ENCODE measurements around the gene MPG.

The MPG gene

GRCh38 chr16:97822-98221 lies 19.8 kb downstream of the MPG start:
- H3K27me3 Mint-ChIP-seq (ENCODE audit: low read depth, poor library complexity): peaks cover 3% of the 10 kb centered on the region
- peaks cover 6% of the 10 kb centered on the region for H3K36me3 Mint-ChIP-seq (ENCODE audit: low read depth)
- no peak overlapping the region for H3K4me3 Mint-ChIP-seq
- TF ChIP-seq, protein P1, sequence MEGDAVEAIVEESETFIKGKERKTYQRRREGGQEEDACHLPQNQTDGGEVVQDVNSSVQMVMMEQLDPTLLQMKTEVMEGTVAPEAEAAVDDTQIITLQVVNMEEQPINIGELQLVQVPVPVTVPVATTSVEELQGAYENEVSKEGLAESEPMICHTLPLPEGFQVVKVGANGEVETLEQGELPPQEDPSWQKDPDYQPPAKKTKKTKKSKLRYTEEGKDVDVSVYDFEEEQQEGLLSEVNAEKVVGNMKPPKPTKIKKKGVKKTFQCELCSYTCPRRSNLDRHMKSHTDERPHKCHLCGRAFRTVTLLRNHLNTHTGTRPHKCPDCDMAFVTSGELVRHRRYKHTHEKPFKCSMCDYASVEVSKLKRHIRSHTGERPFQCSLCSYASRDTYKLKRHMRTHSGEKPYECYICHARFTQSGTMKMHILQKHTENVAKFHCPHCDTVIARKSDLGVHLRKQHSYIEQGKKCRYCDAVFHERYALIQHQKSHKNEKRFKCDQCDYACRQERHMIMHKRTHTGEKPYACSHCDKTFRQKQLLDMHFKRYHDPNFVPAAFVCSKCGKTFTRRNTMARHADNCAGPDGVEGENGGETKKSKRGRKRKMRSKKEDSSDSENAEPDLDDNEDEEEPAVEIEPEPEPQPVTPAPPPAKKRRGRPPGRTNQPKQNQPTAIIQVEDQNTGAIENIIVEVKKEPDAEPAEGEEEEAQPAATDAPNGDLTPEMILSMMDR (IDR thresholded peaks at IDR 0.05): no peak
- H3K9me3 Mint-ChIP-seq: no peaks in the 10 kb centered on the region
- H3K4me1 Mint-ChIP-seq: peaks cover 20% of the 10 kb centered on the region
- H3K27ac Mint-ChIP-seq: no peak overlapping the region
- DNase-seq: no peak

DNA sequence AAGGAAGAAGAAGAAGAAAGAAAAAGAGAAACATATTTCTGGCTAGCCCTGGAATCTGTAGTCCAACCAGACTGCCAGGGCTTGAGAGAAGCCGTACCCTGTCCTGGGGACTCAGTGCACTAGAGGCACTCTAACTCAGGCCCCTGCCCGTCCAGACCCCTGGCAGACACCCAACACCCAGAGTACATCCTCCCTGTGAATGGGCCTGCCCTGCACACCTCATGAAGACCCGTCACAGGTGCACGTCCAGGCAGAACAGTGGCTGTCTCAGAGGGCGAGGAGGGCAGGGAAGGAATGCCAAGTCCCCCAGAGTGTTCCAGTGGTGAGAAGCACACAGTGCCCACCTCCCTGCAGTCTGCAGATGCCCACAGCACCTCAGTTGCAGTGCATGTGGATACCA lies 23.0 kb downstream of the MPG start:
- Mint-ChIP-seq H3K36me3 (ENCODE audit: low read depth) (no peaks in the 10 kb centered on the region), H3K4me3 (no peak overlapping the region), H3K27ac (no peak overlapping the region), H3K4me1 (peaks cover 30% of the 10 kb centered on the region), H3K27me3 (ENCODE audit: low read depth, poor library complexity) (peaks cover 3% of the 10 kb centered on the region), H3K9me3 (no peaks in the 10 kb centered on the region)
- no peak for DNase-seq
- TF ChIP-seq, protein P1 (IDR thresholded peaks at IDR 0.05): no peak

DNA sequence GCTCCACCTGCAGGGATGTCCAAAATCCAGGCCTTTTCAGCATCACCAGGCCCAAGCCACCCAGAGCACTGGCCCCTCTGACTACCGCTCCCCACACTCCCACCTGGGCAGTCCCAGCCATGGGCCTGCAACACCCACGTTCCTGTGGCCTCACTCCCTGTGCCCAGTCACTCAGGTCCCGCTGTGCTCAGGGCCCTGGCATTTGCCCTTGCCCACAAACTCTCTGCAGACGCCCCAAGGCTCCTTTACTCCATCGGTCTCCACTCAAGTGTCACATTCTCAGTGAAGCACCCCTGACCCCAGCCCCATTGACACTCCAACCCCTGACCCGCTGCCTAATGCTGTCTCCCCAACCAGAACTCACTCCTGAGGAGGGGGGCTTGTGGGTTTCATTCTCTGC lies 23.6 kb downstream of the MPG start:
- H3K36me3 Mint-ChIP-seq (ENCODE audit: low read depth): no peaks in the 10 kb centered on the region
- TF ChIP-seq, protein P1 (IDR thresholded peaks at IDR 0.05): no peak
- H3K27ac Mint-ChIP-seq: peak overlapping the region; percentile 90
- H3K4me3 Mint-ChIP-seq: no peak overlapping the region
- peaks cover 33% of the 10 kb centered on the region for H3K4me1 Mint-ChIP-seq
- H3K27me3 Mint-ChIP-seq (ENCODE audit: low read depth, poor library complexity): peaks cover 3% of the 10 kb centered on the region
- H3K9me3 Mint-ChIP-seq: no peaks in the 10 kb centered on the region
- no peak for DNase-seq

DNA sequence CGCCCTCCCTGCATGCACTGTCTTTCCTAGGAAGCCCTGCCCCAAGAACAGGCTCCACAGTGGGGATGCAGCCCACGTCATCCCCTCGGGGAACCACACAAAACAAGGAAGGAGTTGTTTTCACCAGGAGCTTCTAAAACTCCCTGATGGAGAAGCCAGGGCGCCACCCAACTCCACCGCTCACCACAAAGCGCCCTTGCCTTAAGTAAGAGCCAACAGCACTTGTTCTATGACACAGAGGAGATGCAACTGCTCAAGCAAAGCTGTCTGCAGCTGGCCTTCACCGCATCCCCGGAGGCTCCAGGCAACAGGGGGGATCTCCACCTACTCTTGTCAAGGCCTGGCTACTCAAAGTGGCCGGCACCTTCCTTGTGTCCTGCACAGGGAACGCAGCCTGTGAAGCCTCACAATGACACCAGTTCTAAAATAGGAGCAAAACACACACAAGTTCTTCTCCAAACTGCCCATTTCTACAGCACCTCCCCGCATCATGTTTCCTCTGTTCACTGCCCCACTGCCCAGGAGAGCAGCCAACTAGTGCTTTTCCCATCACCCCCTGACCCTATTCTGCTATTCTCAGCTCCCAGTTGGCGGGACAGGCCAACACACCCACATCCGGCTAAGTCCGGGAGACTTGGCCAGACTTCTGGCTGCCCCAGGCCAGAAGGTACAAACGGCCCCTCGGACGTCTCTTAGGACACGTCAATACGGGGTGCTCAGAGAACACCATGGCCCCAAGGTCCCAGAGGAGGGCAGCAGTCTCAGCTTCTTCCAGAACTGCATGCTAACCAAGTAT lies 24.2 kb downstream of the MPG start:
- peaks cover 3% of the 10 kb centered on the region for H3K27me3 Mint-ChIP-seq (ENCODE audit: low read depth, poor library complexity)
- no peak for DNase-seq
- TF ChIP-seq, protein P1 (IDR thresholded peaks at IDR 0.05): no peak
- H3K4me1 Mint-ChIP-seq: peaks cover 39% of the 10 kb centered on the region
- no peaks in the 10 kb centered on the region for H3K9me3 Mint-ChIP-seq
- no peaks in the 10 kb centered on the region for H3K36me3 Mint-ChIP-seq (ENCODE audit: low read depth)
- H3K4me3 Mint-ChIP-seq: no peak overlapping the region
- H3K27ac Mint-ChIP-seq: peak overlapping the region; percentile 90

DNA sequence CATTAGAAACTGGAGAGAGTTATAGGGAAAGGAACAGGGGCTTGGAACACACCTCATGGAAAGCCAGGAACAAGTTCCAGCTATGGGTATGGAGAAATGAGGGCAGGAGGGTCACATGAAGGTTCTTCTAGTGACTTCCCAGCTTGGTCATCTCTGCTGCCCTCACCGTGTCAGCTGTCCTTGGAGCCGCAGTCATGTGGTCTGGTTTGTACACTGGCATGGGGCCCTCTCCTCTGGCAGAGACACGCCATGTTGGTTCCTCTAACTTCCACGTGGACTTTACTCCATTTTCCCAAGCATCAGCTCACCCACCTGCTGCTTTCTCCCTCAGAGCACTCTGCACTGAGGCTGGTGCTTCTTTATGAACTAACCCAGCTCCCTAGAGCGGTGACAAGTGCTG lies 26.3 kb downstream of the MPG start:
- TF ChIP-seq, protein P1 (IDR thresholded peaks at IDR 0.05): no peak

DNA sequence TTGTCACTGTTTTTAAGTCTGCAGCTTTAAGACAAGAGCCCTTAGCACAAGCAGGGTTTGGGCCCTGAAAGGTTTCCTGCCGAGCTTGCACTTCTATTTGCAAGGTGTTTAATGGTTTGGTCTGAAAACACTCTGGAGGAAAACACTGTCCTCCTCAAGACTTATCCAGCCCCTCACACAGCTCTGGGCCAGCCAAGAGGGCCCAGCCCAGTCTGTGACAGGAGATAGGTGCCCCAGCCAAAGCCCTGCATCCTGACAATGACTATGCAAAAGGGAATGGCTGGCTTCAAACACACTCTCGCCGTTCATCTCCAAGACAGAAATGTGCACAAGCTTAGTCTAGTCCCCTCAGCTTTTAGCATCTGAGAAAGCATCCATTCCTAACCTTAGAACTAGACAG lies 26.9 kb downstream of the MPG start:
- Mint-ChIP-seq H3K9me3 (no peaks in the 10 kb centered on the region), H3K27ac (no peak overlapping the region), H3K27me3 (ENCODE audit: low read depth, poor library complexity) (peaks cover 2% of the 10 kb centered on the region), H3K36me3 (ENCODE audit: low read depth) (peaks cover 9% of the 10 kb centered on the region), H3K4me1 (peaks cover 34% of the 10 kb centered on the region), H3K4me3 (no peak overlapping the region)
- DNase-seq: no peak
- TF ChIP-seq, protein P1 (IDR thresholded peaks at IDR 0.05): no peak

More for the DNA sequence above, 26.3 kb downstream of the MPG start:
- Mint-ChIP-seq H3K4me1 (peaks cover 34% of the 10 kb centered on the region), H3K27ac (no peak overlapping the region), H3K9me3 (no peaks in the 10 kb centered on the region), H3K4me3 (no peak overlapping the region), H3K27me3 (ENCODE audit: low read depth, poor library complexity) (peaks cover 2% of the 10 kb centered on the region), H3K36me3 (ENCODE audit: low read depth) (peaks cover 4% of the 10 kb centered on the region)
- DNase-seq: no peak

Measured in nephron progenitor cell (in vitro differentiated cells).